Brain microvascular endothelial cell (primary cell): ENCODE measurements around the gene FHIP1B.
"Not testable (repeated sequence)": the region's sequence is repeated elsewhere in the genome, so short reads cannot be mapped to it uniquely, and the experiment has no call there.

Experiments
- DNase-seq: peaks from one replicate; pipeline ENCODE4 v3.0.0-alpha.2; 2020
- H3K27ac ChIP-seq: fragments of 250-450 bp; sonication (Bioruptor Pico); 2 replicates; pipeline ENCODE4 v1.5.1; 2020; ENCODE audit warnings: mild to moderate bottlenecking, moderate library complexity
- H3K27me3 ChIP-seq: fragments of 250-450 bp; sonication (Bioruptor Pico); replicated peaks from 2 replicates; pipeline ENCODE4 v1.5.1; 2020; ENCODE audit warnings: mild to moderate bottlenecking
- H3K36me3 ChIP-seq: fragments of 250-450 bp; sonication (Bioruptor Pico); replicated peaks from 2 replicates; pipeline ENCODE4 v1.5.1; 2020; ENCODE audit warnings: mild to moderate bottlenecking
- H3K4me3 ChIP-seq: 2 replicates; pipeline ENCODE4 v1.5.1; 2011; ENCODE audit warnings: low read depth, mild to moderate bottlenecking, control low read depth, low read length, moderate library complexity
- CTCF ChIP-seq: IDR thresholded peaks from 2 replicates; pipeline ENCODE4 v1.5.1; 2011; ENCODE audit warnings: low read depth, mild to moderate bottlenecking, moderate library complexity, low read length, control low read depth, inconsistent platforms; ENCODE audit errors: missing control alignments
- in situ Hi-C: cut with HindIII; loops from 2 replicates; pipeline ENCODE4 v1.10.0; 2017; ENCODE audit warnings: low sequenced_read_pairs, low pct_ligation_motif_present

FHIP1B gene

DNA sequence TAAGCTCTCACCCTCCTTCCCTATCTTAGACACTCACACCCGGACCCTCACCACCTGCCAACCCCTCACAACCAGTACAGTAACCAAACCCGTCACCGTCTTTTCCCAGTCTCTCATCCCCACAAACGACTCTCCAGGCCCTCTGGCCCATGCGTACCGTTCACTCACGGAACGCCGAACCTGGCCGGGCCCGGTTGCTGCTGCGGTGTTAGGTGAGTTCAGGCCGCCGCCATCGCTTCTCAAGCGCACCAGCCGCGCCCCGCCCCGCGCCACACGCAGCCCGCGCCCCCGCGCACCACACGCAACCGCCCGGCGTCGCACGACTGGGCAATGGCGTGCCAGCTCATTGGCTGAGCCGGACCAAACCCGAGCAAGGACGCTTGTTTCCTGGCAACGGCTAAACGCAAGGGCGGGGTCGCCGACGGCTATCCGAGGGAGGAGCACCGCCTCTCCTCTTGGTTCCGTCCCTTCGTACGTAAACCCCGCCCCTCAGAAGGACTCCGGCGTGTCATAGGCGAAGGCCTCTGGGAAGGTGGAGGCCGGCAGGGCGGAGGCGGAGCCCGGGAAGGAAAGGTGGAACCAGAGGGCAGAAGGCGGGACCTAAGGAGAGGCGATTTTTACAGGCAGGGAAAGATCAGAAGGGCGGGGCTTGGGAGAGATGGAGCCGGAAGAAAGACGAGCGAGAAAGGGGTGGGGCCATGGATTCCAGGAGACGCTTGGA, at the start of gene FHIP1B:
FHIP1B (minus strand) TSS at position 250 of the 721 bp plus-strand sequence. CDS start 10,120 bp downstream, outside the sequence.
- peak within 1 kb of the TSS; percentile 78 for H3K4me3 ChIP-seq
- TF ChIP-seq CTCF, result no peak
- no peaks in the 10 kb centered on the region for H3K36me3 ChIP-seq
- H3K27me3 ChIP-seq, result no peaks in the 10 kb centered on the region
- peak within 1 kb of the TSS; percentile 77 for H3K27ac ChIP-seq
- in situ Hi-C loops, result no loop called here
- DNase-seq, result peak; percentile 100

DNA sequence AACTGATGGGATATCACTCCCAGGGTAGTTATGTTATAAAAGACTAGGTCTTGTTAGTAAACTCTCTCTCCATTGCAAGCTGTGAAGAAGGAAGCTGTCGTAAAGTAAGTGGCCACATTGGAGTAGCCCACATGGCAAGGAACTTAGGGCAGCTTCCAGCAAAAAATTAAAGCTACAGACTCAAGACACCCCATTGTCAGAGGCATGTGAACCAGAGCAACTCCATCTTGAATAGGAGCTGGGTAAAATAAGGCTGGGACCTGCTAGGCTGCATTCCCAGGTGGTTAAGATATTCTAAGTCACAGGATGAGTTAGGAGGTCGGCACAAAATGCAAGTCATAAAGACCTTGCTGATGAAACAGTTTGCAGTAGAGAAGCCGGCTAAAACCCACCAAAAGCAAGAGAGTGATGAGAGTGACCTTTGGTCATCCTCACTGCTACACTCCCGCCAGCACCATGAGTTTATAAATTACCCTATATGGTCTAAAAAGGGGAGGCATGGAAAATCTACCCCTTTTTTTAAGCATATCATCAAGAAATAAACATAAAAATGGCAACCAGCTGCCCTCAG, 49.1 kb upstream of the FHIP1B start:
- Histone ChIP-seq H3K27me3 (no peaks in the 10 kb centered on the region), H3K4me3 (no peak overlapping the region), H3K27ac (no peak overlapping the region), H3K36me3 (no peaks in the 10 kb centered on the region)
- DNase-seq, result no peak
- TF ChIP-seq CTCF, result no peak
- in situ Hi-C loops, result no loop called here

DNA sequence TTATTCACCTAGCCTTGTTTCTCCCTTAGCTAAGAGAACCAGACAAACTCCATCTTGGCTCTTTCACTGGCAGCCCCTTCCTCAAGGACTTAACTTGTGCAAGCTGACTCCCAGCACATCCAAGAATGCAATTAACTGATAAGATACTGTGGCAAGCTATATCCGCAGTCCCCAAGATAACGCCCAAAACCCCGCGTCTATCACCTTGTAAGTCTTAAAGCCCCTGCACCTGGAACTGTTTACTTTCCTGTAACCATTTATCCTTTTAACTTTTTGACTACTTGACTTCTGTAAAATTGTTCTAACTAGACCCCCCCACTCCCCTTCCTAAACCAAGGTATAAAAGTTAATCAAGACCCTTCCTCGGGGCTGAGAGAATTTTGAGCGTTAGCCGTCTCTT, 46.4 kb upstream of the FHIP1B start:
- H3K4me3 ChIP-seq, H3K27me3 ChIP-seq, in situ Hi-C loops, H3K36me3 ChIP-seq, DNase-seq, H3K27ac ChIP-seq: not testable (repeated sequence)

GRCh38 chr11:6273188-6273587, 38.8 kb upstream of the FHIP1B start:
- in situ Hi-C loops, result no loop called here
- no peak for TF ChIP-seq CTCF
- Histone ChIP-seq H3K27me3 (no peaks in the 10 kb centered on the region), H3K27ac (no peak overlapping the region), H3K4me3 (no peak overlapping the region), H3K36me3 (no peaks in the 10 kb centered on the region)
- no peak for DNase-seq

GRCh38 chr11:6271598-6271997, 37.2 kb upstream of the FHIP1B start:
- H3K27ac ChIP-seq, result no peak overlapping the region
- no peak for DNase-seq
- in situ Hi-C loops, result no loop called here
- H3K4me3 ChIP-seq, result no peak overlapping the region
- H3K27me3 ChIP-seq, result no peaks in the 10 kb centered on the region
- TF ChIP-seq CTCF, result no peak
- no peaks in the 10 kb centered on the region for H3K36me3 ChIP-seq

DNA sequence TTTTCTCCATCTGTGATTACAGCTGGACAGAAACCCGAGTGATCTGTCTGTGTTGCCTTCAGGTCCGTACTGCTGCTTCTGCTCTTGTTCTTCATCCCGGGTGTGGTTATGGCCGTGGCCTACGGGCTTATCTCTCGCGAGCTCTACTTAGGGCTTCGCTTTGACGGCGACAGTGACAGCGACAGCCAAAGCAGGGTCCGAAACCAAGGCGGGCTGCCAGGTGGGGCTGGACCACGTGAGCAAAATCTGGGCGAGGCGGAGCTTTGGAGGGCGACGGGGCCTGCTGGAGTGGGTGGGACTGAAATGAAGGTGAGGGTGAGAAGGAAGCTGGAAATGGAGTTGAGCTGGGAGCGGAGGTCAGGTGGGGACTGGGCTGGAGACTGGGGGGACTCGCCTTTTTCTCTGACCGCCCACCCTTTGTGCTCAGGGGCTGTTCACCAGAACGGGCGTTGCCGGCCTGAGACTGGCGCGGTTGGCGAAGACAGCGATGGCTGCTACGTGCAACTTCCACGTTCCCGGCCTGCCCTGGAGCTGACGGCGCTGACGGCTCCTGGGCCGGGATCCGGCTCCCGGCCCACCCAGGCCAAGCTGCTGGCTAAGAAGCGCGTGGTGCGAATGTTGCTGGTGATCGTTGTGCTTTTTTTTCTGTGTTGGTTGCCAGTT, 36.3 kb upstream of the FHIP1B start:
- H3K4me3 ChIP-seq, result no peak overlapping the region
- DNase-seq, result no peak
- in situ Hi-C loops, result no loop called here
- H3K36me3 ChIP-seq, result no peaks in the 10 kb centered on the region
- no peak for TF ChIP-seq CTCF
- no peak overlapping the region for H3K27ac ChIP-seq
- no peaks in the 10 kb centered on the region for H3K27me3 ChIP-seq
